GM23338 (cell line): ENCODE measurements around the gene NLRP5. TPM values are rescaled to one million over a fixed set of nuclear protein-coding genes. Genes with fewer than 3 reads are reported as not detected.

Experiments
- CREB1 ChIP-seq: fragments of 250-450 bp; sonication (Bioruptor Pico); IDR thresholded peaks from 2 replicates; pipeline ENCODE4 v1.5.0; 2020; ENCODE audit warnings: low read depth, mild to moderate bottlenecking, moderate library complexity
- EZH2 ChIP-seq: fragments of 200-600 bp; sonication (generic); IDR thresholded peaks from one replicate; pipeline ENCODE4 v1.8.0; 2017; ENCODE audit warnings: antibody characterized with exemption, mild to moderate bottlenecking, low read depth; ENCODE audit not compliant: unreplicated experiment
- EZH2phosphoT487 ChIP-seq: fragments of 200-600 bp; sonication (generic); IDR thresholded peaks from one replicate; pipeline ENCODE4 v1.8.1; 2018; ENCODE audit warnings: antibody characterized with exemption; ENCODE audit not compliant: unreplicated experiment
- NANOG ChIP-seq: IDR thresholded peaks from 2 replicates; pipeline ENCODE4 v1.6.1; 2016; ENCODE audit warnings: antibody characterized with exemption, borderline replicate concordance
- STAT1 ChIP-seq: IDR thresholded peaks from one replicate; pipeline ENCODE4 v1.6.1; 2016; ENCODE audit warnings: antibody characterized with exemption; ENCODE audit not compliant: unreplicated experiment
- ZNF114 ChIP-seq: fragments of 250-450 bp; sonication (Bioruptor Pico); IDR thresholded peaks from 2 replicates; pipeline ENCODE4 v1.5.0; 2020; ENCODE audit warnings: mild to moderate bottlenecking, moderate library complexity
- ZNF331 ChIP-seq: fragments of 250-450 bp; sonication (Bioruptor Pico); IDR thresholded peaks from 2 replicates; pipeline ENCODE4 v1.5.0; 2020; ENCODE audit warnings: low read depth, mild to moderate bottlenecking, moderate library complexity
- ZNF462 ChIP-seq: fragments of 250-450 bp; sonication (Bioruptor Pico); IDR thresholded peaks from 2 replicates; pipeline ENCODE4 v1.5.0; 2020; ENCODE audit warnings: mild to moderate bottlenecking, moderate library complexity
- polyA plus RNA-seq: library from polyadenylated mRNA; unstranded; fragments of >200 nt; fragmentation: Nextera tagmentation; extraction: Ambion mirVana; gene quantifications from 2 replicates; pipeline ENCODE4 v1.2.1, GENCODE V29; 2016
- total RNA-seq: library from RNA; depleted of rRNA; stranded (reverse); fragments of >200 nt; shearing (Covaris generic); gene quantifications from 2 replicates; pipeline ENCODE4 v1.2.3, GENCODE V29; 2014
- TF ChIP-seq, protein P1 (sequence below), 2 experiments: fragments of 200-600 bp in 1 of 2; sonication (generic) in 1 of 2; conservative IDR thresholded peaks; 2 replicates each; pipeline versions ENCODE4 v1.5.1 to v1.6.1; 2016 to 2017; ENCODE audit warnings: antibody characterized with exemption in 2 of 2, low read depth in 2 of 2, mild to moderate bottlenecking in 2 of 2, moderate library complexity in 1 of 2

The NLRP5 gene
- total and polyA plus RNA-seq, 2 experiments from 2014 or later, result not detected

- TF ChIP-seq ZNF462 (CRISPR knock-in tag) (no peak), ZNF331 (CRISPR knock-in tag) (no peak), ZNF114 (CRISPR knock-in tag) (no peak), EZH2 (no peak), CREB1 (no peak), EZH2phosphoT487 (no peak), NANOG (no peak), STAT1 (no peak)
- TF ChIP-seq, protein P1, sequence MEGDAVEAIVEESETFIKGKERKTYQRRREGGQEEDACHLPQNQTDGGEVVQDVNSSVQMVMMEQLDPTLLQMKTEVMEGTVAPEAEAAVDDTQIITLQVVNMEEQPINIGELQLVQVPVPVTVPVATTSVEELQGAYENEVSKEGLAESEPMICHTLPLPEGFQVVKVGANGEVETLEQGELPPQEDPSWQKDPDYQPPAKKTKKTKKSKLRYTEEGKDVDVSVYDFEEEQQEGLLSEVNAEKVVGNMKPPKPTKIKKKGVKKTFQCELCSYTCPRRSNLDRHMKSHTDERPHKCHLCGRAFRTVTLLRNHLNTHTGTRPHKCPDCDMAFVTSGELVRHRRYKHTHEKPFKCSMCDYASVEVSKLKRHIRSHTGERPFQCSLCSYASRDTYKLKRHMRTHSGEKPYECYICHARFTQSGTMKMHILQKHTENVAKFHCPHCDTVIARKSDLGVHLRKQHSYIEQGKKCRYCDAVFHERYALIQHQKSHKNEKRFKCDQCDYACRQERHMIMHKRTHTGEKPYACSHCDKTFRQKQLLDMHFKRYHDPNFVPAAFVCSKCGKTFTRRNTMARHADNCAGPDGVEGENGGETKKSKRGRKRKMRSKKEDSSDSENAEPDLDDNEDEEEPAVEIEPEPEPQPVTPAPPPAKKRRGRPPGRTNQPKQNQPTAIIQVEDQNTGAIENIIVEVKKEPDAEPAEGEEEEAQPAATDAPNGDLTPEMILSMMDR (conservative IDR thresholded peaks at IDR 0.05; ENCODE audit: low read depth in 2 of 2), result no peak
Observed at GRCh38 chr19:56088497-56089215, 102.1 kb downstream of the NLRP5 start (continued).
